A549 (cell line): Measurements from ENCODE around the gene ZNF646. TPM values are rescaled to one million over a fixed set of nuclear protein-coding genes. Genes with fewer than 3 reads are reported as not detected.
A peak's percentile ranks its signal among the peaks of the same experiment; 100 is the strongest.

Experiments
- ATAC-seq, 2 experiments: fragments of 200-7000 bp in 1 of 2; fragments of >200 bp in 1 of 2; cut with Nextera tagmentation in 1 of 2; cut with Tn5 transposase in 1 of 2; 3 replicates each; pipeline versions ENCODE4 v1.8.0 to v1.9.1; 2018 to 2020; ENCODE audit warnings: mild to moderate bottlenecking in 1 of 2, moderate library complexity in 1 of 2
- CTCF ChIA-PET: fragments of 300-600 bp; sonication (Branson Sonifier 250); formaldehyde crosslinking; extraction: SDS; loops from one replicate; lab custom pipeline; 2021; ENCODE audit warnings: antibody characterized with exemption, inconsistent platforms; lab: Yijun Ruan, JAX
- POLR2A ChIA-PET: fragments of 350-600 bp; formaldehyde crosslinking; extraction: SDS; loops from one replicate; lab custom pipeline; 2021; ENCODE audit warnings: antibody characterized with exemption, inconsistent platforms; lab: Yijun Ruan, JAX
- DNase-seq, 2 experiments: peaks; one replicate each; pipeline versions ENCODE4 v3.0.0 to v3.0.0-alpha.2; 2011 to 2016; ENCODE audit warnings: low read depth in 1 of 2, low spot score in 1 of 2
- FAIRE-seq: peaks from 2 replicates; lab custom pipeline; 2011; peaks lifted over from hg19 to GRCh38; lab: Jason Lieb, UNC
- H3K27ac ChIP-seq, 2 experiments: fragments of >200 bp; sonication (Bioruptor Twin); formaldehyde crosslinking; 3 replicates each; pipeline ENCODE4 v1.5.1; 2016 to 2017
- H3K4me1 ChIP-seq: fragments of >200 bp; sonication (Bioruptor Twin); formaldehyde crosslinking; 3 replicates; pipeline ENCODE4 v1.6.1; 2016
- H3K4me2 ChIP-seq: fragments of >200 bp; sonication (Bioruptor Twin); formaldehyde crosslinking; 3 replicates; pipeline ENCODE4 v1.6.1; 2016
- H3K4me3 ChIP-seq: fragments of >200 bp; sonication (Bioruptor Twin); formaldehyde crosslinking; 3 replicates; pipeline ENCODE4 v1.5.1; 2016
- H3K9me3 ChIP-seq: fragments of >200 bp; sonication (Bioruptor Twin); formaldehyde crosslinking; 3 replicates; pipeline ENCODE4 v1.6.1; 2016
- BHLHE40 ChIP-seq: IDR thresholded peaks from 2 replicates; pipeline ENCODE4 v1.6.1; 2012; ENCODE audit warnings: low read depth, low read length, inconsistent platforms
- CBX2 ChIP-seq: fragments of 200-600 bp; sonication (generic); IDR thresholded peaks from 2 replicates; pipeline ENCODE4 v1.6.1; 2016; ENCODE audit warnings: low read depth, mild to moderate bottlenecking, borderline replicate concordance
- CEBPB ChIP-seq, 2 experiments: fragments of >200 bp in 1 of 2; sonication (Bioruptor Twin) in 1 of 2; formaldehyde crosslinking in 1 of 2; IDR thresholded peaks; 2 replicates each; pipeline ENCODE4 v1.6.1; 2012 to 2016
- CHD2 ChIP-seq: fragments of 150-350 bp; IDR thresholded peaks from 2 replicates; pipeline ENCODE4 v1.6.1; 2014; ENCODE audit warnings: low read length; ENCODE audit not compliant: partially characterized antibody
- FOSB ChIP-seq: fragments of 250-450 bp; sonication (Bioruptor Pico); IDR thresholded peaks from 2 replicates; pipeline ENCODE4 v1.5.0; 2020; ENCODE audit warnings: mild to moderate bottlenecking, moderate library complexity
- FOXS1 ChIP-seq: fragments of 250-450 bp; sonication (Bioruptor Pico); IDR thresholded peaks from 2 replicates; pipeline ENCODE4 v1.5.0; 2020; ENCODE audit warnings: mild to moderate bottlenecking, moderate library complexity
- GATA3 ChIP-seq: IDR thresholded peaks from 2 replicates; pipeline ENCODE4 v1.6.1; 2012; ENCODE audit warnings: borderline replicate concordance
- HEYL ChIP-seq: fragments of 250-450 bp; sonication (Bioruptor Pico); IDR thresholded peaks from 2 replicates; pipeline ENCODE4 v1.8.0; 2021; ENCODE audit warnings: mild to moderate bottlenecking, moderate library complexity
- HOXB13 ChIP-seq: fragments of 250-450 bp; sonication (Bioruptor Pico); IDR thresholded peaks from 2 replicates; pipeline ENCODE4 v1.5.0; 2020; ENCODE audit warnings: low read depth, mild to moderate bottlenecking, moderate library complexity
- JUN ChIP-seq, 2 experiments: fragments of >200 bp; sonication (Bioruptor Twin); formaldehyde crosslinking; IDR thresholded peaks; 2 replicates in 1 of 2; 3 replicates in 1 of 2; pipeline ENCODE4 v1.6.1; 2016 to 2017
- JUNB ChIP-seq: fragments of >200 bp; sonication (Bioruptor Twin); formaldehyde crosslinking; IDR thresholded peaks from 2 replicates; pipeline ENCODE4 v1.6.1; 2016
- KDM1A ChIP-seq: fragments of 200-600 bp; sonication (generic); IDR thresholded peaks from 2 replicates; pipeline ENCODE4 v1.6.1; 2016; ENCODE audit warnings: low read depth, mild to moderate bottlenecking
- KDM5A ChIP-seq: fragments of 200-600 bp; sonication (generic); IDR thresholded peaks from 2 replicates; pipeline ENCODE4 v1.6.1; 2016; ENCODE audit warnings: antibody characterized with exemption, mild to moderate bottlenecking
- MAZ ChIP-seq: fragments of 150-350 bp; IDR thresholded peaks from 2 replicates; pipeline ENCODE4 v1.6.1; 2014; ENCODE audit warnings: antibody characterized with exemption, low read depth, low read length, borderline replicate concordance
- NFE2L2 ChIP-seq: fragments of 150-350 bp; conservative IDR thresholded peaks from 2 replicates; pipeline ENCODE4 v1.6.1; 2014; ENCODE audit warnings: low read length
- NPAS2 ChIP-seq: fragments of 250-450 bp; sonication (Bioruptor Pico); IDR thresholded peaks from 2 replicates; pipeline ENCODE4 v1.8.0; 2022; ENCODE audit warnings: mild to moderate bottlenecking, moderate library complexity, borderline replicate concordance
- NR3C1 ChIP-seq: fragments of >200 bp; sonication (Bioruptor Twin); formaldehyde crosslinking; IDR thresholded peaks from 3 replicates; pipeline ENCODE4 v1.6.1; 2017
- PHF8 ChIP-seq: fragments of 200-600 bp; sonication (generic); IDR thresholded peaks from 2 replicates; pipeline ENCODE4 v1.6.1; 2016; ENCODE audit warnings: low read depth, mild to moderate bottlenecking, antibody characterized with exemption, moderate library complexity, borderline replicate concordance
- POLR2AphosphoS2 ChIP-seq: conservative IDR thresholded peaks from 2 replicates; pipeline ENCODE4 v1.6.1; 2012; ENCODE audit warnings: low read length, improper control_type of control experiment, inconsistent platforms
- RAD21 ChIP-seq, 2 experiments: fragments of >200 bp in 1 of 2; sonication (Bioruptor Twin) in 1 of 2; formaldehyde crosslinking in 1 of 2; IDR thresholded peaks in 1 of 2; conservative IDR thresholded peaks in 1 of 2; 2 replicates in 1 of 2; 3 replicates in 1 of 2; pipeline ENCODE4 v1.6.1; 2012 to 2018; ENCODE audit warnings: inconsistent platforms in 1 of 2
- SMC3 ChIP-seq: fragments of >200 bp; sonication (Bioruptor Twin); formaldehyde crosslinking; IDR thresholded peaks from 3 replicates; pipeline ENCODE4 v1.6.1; 2018; ENCODE audit warnings: inconsistent platforms
- TFCP2L1 ChIP-seq: fragments of 250-450 bp; sonication (Bioruptor Pico); IDR thresholded peaks from 2 replicates; pipeline ENCODE4 v1.5.0; 2021; ENCODE audit warnings: mild to moderate bottlenecking
- TP53 ChIP-seq: fragments of 250-450 bp; sonication (Bioruptor Pico); IDR thresholded peaks from 2 replicates; pipeline ENCODE4 v1.5.0; 2021; ENCODE audit warnings: mild to moderate bottlenecking, moderate library complexity
- ZC3H11A ChIP-seq: fragments of 450-650 bp; IDR thresholded peaks from 2 replicates; pipeline ENCODE4 v1.6.1; 2014; ENCODE audit warnings: antibody characterized with exemption, mild to moderate bottlenecking
- ZFP36 ChIP-seq: fragments of 450-650 bp; IDR thresholded peaks from 2 replicates; pipeline ENCODE4 v1.6.1; 2014; ENCODE audit warnings: borderline replicate concordance; ENCODE audit not compliant: partially characterized antibody
- ZSCAN20 ChIP-seq: fragments of 250-450 bp; sonication (Bioruptor Pico); IDR thresholded peaks from 2 replicates; pipeline ENCODE4 v1.8.0; 2022; ENCODE audit warnings: mild to moderate bottlenecking, moderate library complexity
- WGBS: methylation state at CpG from one replicate; pipeline ENCODE4 v1.1.6; 2017; ENCODE audit errors: missing lambda C conversion rate; 5-methylcytosine and 5-hydroxymethylcytosine counted together
- polyA plus RNA-seq, 4 experiments: library from polyadenylated mRNA; depleted of rRNA in 3 of 4; stranded (reverse); fragments of >200 nt; fragmentation: RNase III in 1 of 4; extraction: RNeasy Plus Mini Kit Qiagen cat#74134 plus additional on column Dnase treatment in 1 of 4; gene quantifications; 2 replicates in 3 of 4; 3 replicates in 1 of 4; pipeline ENCODE4 v1.2.3, GENCODE V29; 2011 to 2017
- TF ChIP-seq, protein P1 (sequence below): fragments of 250-450 bp; sonication (Bioruptor Pico); IDR thresholded peaks from 2 replicates; pipeline ENCODE4 v1.5.0; 2021; ENCODE audit warnings: mild to moderate bottlenecking, moderate library complexity, borderline replicate concordance
- TF ChIP-seq, protein P2 (sequence below): fragments of >200 bp; sonication (Bioruptor Twin); formaldehyde crosslinking; IDR thresholded peaks from 3 replicates; pipeline ENCODE4 v1.6.1; 2016
- TF ChIP-seq, protein P3 (sequence below): IDR thresholded peaks from 2 replicates; pipeline ENCODE4 v1.6.1; 2012
- TF ChIP-seq, protein P4 (sequence below): fragments of 450-650 bp; IDR thresholded peaks from 2 replicates; pipeline ENCODE4 v1.6.1; 2014; ENCODE audit warnings: antibody characterized with exemption
- TF ChIP-seq, protein P5 (sequence below): fragments of 150-350 bp; IDR thresholded peaks from 2 replicates; pipeline ENCODE4 v1.6.1; 2014; ENCODE audit warnings: low read depth, mild to moderate bottlenecking, low read length
- TF ChIP-seq, protein P6 (sequence below): IDR thresholded peaks from 2 replicates; pipeline ENCODE4 v1.6.1; 2012
- TF ChIP-seq, protein P7 (sequence below): fragments of 250-450 bp; sonication (Bioruptor Pico); IDR thresholded peaks from 2 replicates; pipeline ENCODE4 v1.5.0; 2020; ENCODE audit warnings: low read depth, mild to moderate bottlenecking, moderate library complexity

ZNF646 gene
- polyA plus RNA-seq, 2 of the 4 experiments (the other 2 are of a cell fraction) = 3.0 to 8.2 TPM

DNA sequence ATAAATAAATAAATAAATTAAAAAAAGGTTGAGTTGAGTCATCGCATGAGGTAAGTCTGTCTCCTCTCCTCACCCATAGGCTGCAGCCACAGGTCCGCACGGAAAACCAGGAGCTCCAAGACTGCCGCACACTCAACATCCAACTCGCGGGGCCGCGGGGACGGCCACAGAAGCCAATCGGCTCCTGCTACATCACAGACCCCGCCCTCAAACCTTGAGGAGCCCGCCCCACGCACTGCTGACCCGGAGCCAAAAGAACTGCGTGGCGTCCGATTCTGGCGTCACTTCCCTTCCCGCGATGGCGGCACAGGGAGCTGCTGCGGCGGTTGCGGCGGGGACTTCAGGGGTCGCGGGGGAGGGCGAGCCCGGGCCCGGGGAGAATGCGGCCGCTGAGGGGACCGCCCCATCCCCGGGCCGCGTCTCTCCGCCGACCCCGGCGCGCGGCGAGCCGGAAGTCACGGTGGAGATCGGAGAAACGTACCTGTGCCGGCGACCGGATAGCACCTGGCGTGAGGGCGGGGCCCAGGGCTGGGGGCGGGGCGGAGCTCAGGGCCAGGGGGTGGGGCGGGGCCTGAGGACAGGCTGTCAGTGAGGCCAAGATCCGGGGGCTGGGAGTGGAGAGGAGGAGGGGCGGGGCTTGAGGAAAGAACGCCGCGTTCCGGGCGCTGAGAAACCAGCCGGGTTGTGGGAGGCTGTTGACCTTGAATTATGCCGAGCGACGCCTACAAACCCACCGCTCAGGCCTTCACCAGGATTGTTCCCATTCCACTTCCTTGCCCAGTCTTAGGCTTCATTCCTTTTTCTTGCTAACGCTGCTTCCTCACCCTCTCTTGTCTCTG, 43.4 kb downstream of the ZNF646 start, which contains the start of gene KAT8:
TSS of gene KAT8 (plus strand) at position 281 of the 839 bp plus-strand sequence. CDS start at position 299, 18 bp downstream.
- POLR2A ChIA-PET = interaction anchor here (0.5 to 2.0 kb wide), 35 partner anchors 9 to 958 kb away, joined by 3 to 73 read pairs (median 4); partner anchors contain the start of genes ARMC5, BCKDK, FUS and PRSS8
- Histone ChIP-seq H3K9me3 (no peaks in the 10 kb centered on the region), H3K4me3 (peak within 1 kb of the TSS; percentile 57), H3K4me1 (peaks cover 17% of the 10 kb centered on the region), H3K27ac (peak within 1 kb of the TSS; percentile 91 to 93), H3K4me2 (peak within 1 kb of the TSS; percentile 88)
- ATAC-seq = peak; percentile 96 to 97
- CTCF ChIA-PET = interaction anchor here (0.6 to 20.3 kb wide), 7 partner anchors 11 to 216 kb away, joined by 3 to 166 read pairs (median 3); no protein-coding TSS in a partner anchor
- WGBS = 2% methylated on average over 31 of the region's 68 CpGs
- FAIRE-seq = peak; percentile 51
- peak; percentile 96 to 98 for DNase-seq
- TF ChIP-seq ZC3H11A = peak; percentile 97
- no peak for TF ChIP-seq HEYL (CRISPR knock-in tag)
- no peak for TF ChIP-seq KDM1A
- no peak for TF ChIP-seq HOXB13
- TF ChIP-seq JUN (IDR thresholded peaks at IDR 0.05) = peak; percentile 85 to 94; a peak in 4 of 5 replicates
- TF ChIP-seq FOXS1 = no peak
- TF ChIP-seq NPAS2 (CRISPR knock-in tag) = no peak
- TF ChIP-seq MAZ = no peak
- 0 out of 2 replicates have a peak, but pooled peaks have one; percentile 41 for TF ChIP-seq FOSB (CRISPR knock-in tag)
- TF ChIP-seq, protein P1, sequence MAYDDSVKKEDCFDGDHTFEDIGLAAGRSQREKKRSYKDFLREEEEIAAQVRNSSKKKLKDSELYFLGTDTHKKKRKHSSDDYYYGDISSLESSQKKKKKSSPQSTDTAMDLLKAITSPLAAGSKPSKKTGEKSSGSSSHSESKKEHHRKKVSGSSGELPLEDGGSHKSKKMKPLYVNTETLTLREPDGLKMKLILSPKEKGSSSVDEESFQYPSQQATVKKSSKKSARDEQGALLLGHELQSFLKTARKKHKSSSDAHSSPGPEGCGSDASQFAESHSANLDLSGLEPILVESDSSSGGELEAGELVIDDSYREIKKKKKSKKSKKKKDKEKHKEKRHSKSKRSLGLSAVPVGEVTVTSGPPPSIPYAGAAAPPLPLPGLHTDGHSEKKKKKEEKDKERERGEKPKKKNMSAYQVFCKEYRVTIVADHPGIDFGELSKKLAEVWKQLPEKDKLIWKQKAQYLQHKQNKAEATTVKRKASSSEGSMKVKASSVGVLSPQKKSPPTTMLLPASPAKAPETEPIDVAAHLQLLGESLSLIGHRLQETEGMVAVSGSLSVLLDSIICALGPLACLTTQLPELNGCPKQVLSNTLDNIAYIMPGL = no peak
- no peak for TF ChIP-seq NFE2L2
- TF ChIP-seq BHLHE40 = no peak
- no peak for TF ChIP-seq CEBPB (IDR thresholded peaks at IDR 0.05)
- TF ChIP-seq, protein P2, sequence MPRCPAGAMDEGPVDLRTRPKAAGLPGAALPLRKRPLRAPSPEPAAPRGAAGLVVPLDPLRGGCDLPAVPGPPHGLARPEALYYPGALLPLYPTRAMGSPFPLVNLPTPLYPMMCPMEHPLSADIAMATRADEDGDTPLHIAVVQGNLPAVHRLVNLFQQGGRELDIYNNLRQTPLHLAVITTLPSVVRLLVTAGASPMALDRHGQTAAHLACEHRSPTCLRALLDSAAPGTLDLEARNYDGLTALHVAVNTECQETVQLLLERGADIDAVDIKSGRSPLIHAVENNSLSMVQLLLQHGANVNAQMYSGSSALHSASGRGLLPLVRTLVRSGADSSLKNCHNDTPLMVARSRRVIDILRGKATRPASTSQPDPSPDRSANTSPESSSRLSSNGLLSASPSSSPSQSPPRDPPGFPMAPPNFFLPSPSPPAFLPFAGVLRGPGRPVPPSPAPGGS = 0 out of 3 replicates have a peak, but pooled peaks have one; percentile 55
- TF ChIP-seq, protein P3, sequence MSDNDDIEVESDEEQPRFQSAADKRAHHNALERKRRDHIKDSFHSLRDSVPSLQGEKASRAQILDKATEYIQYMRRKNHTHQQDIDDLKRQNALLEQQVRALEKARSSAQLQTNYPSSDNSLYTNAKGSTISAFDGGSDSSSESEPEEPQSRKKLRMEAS = peak; percentile 67
- TF ChIP-seq CBX2 = no peak
- TF ChIP-seq ZFP36 = no peak
- no peak for TF ChIP-seq CHD2
- TF ChIP-seq, protein P4, sequence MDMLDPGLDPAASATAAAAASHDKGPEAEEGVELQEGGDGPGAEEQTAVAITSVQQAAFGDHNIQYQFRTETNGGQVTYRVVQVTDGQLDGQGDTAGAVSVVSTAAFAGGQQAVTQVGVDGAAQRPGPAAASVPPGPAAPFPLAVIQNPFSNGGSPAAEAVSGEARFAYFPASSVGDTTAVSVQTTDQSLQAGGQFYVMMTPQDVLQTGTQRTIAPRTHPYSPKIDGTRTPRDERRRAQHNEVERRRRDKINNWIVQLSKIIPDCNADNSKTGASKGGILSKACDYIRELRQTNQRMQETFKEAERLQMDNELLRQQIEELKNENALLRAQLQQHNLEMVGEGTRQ = no peak
- no peak for TF ChIP-seq TP53 (CRISPR knock-in tag)
- TF ChIP-seq POLR2AphosphoS2 = no peak
- TF ChIP-seq, protein P5, sequence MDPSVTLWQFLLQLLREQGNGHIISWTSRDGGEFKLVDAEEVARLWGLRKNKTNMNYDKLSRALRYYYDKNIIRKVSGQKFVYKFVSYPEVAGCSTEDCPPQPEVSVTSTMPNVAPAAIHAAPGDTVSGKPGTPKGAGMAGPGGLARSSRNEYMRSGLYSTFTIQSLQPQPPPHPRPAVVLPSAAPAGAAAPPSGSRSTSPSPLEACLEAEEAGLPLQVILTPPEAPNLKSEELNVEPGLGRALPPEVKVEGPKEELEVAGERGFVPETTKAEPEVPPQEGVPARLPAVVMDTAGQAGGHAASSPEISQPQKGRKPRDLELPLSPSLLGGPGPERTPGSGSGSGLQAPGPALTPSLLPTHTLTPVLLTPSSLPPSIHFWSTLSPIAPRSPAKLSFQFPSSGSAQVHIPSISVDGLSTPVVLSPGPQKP = no peak
- TF ChIP-seq RAD21 (conservative IDR thresholded peaks at IDR 0.05 in 1 of 2, IDR thresholded peaks at IDR 0.05 in 1 of 2) = 0 out of 5 replicates have a peak, but pooled peaks of 1 of the 2 experiments have one; percentile 20
- no peak for TF ChIP-seq TFCP2L1 (CRISPR knock-in tag)
- TF ChIP-seq, protein P6, sequence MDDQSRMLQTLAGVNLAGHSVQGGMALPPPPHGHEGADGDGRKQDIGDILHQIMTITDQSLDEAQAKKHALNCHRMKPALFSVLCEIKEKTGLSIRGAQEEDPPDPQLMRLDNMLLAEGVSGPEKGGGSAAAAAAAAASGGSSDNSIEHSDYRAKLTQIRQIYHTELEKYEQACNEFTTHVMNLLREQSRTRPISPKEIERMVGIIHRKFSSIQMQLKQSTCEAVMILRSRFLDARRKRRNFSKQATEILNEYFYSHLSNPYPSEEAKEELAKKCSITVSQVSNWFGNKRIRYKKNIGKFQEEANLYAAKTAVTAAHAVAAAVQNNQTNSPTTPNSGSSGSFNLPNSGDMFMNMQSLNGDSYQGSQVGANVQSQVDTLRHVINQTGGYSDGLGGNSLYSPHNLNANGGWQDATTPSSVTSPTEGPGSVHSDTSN = no peak
- no peak for TF ChIP-seq SMC3
- no peak for TF ChIP-seq NR3C1
- TF ChIP-seq ZSCAN20 (CRISPR knock-in tag) = no peak
- peak; percentile 88 for TF ChIP-seq PHF8
- no peak for TF ChIP-seq JUNB
- TF ChIP-seq GATA3 = no peak
- TF ChIP-seq, protein P7, sequence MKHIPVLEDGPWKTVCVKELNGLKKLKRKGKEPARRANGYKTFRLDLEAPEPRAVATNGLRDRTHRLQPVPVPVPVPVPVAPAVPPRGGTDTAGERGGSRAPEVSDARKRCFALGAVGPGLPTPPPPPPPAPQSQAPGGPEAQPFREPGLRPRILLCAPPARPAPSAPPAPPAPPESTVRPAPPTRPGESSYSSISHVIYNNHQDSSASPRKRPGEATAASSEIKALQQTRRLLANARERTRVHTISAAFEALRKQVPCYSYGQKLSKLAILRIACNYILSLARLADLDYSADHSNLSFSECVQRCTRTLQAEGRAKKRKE (CRISPR knock-in tag) = no peak
- TF ChIP-seq KDM5A = peak; percentile 88
